ENCODE measurements around the gene USP46. TPM values are rescaled to one million over a fixed set of nuclear protein-coding genes. Genes with fewer than 3 reads are reported as not detected.

The USP46 gene
- total and polyA plus RNA-seq, 2 experiments from 2014 or later, result 17.8 to 34.0 TPM

GRCh38 chr4:52574036-52574435 lies 85.1 kb downstream of the USP46 start:
- Histone ChIP-seq H3K4me3 (no peak overlapping the region), H3K27me3 (no peaks in the 10 kb centered on the region), H3K9me2 (replicated peaks; ENCODE audit: insufficient read depth) (no peaks in the 10 kb centered on the region), H2AFZ (no peak overlapping the region), H3K4me2 (no peak overlapping the region), H3K4me1 (ENCODE audit: insufficient read depth) (no peaks in the 10 kb centered on the region), H3K79me2 (no peaks in the 10 kb centered on the region), H3K36me3 (replicated peaks; ENCODE audit: insufficient read depth, low read depth) (no peaks in the 10 kb centered on the region), H4K20me1 (ENCODE audit: insufficient read depth, poor library complexity, severe bottlenecking) (no peaks in the 10 kb centered on the region), H3K27ac (no peak overlapping the region), H3K9me3 (ENCODE audit: low read depth) (no peaks in the 10 kb centered on the region)
- 40% methylated on average over 5 of the region's 5 CpGs for WGBS (ENCODE audit: low lambda C conversion rate, missing lambda C conversion rate)
- TF ChIP-seq EZH2 (IDR thresholded peaks at IDR 0.05; ENCODE audit: borderline replicate concordance) (no peak), EZH2phosphoT487 (IDR thresholded peaks at IDR 0.05; ENCODE audit: low read depth, severe bottlenecking, unreplicated experiment) (no peak), CTCF (IDR thresholded peaks at IDR 0.05; ENCODE audit: poor library complexity) (no peak)
- DNase-seq (ENCODE audit: low spot score), result no peak

GRCh38 chr4:52573551-52573950 lies 85.5 kb downstream of the USP46 start:
- H3K4me3 ChIP-seq, result no peak overlapping the region
- H3K27ac ChIP-seq, result no peak overlapping the region
- H3K4me1 ChIP-seq (ENCODE audit: insufficient read depth), result no peaks in the 10 kb centered on the region
- DNase-seq (ENCODE audit: low spot score), result no peak
- TF ChIP-seq EZH2phosphoT487 (IDR thresholded peaks at IDR 0.05; ENCODE audit: low read depth, severe bottlenecking, unreplicated experiment) (no peak), EZH2 (IDR thresholded peaks at IDR 0.05; ENCODE audit: borderline replicate concordance) (no peak), CTCF (IDR thresholded peaks at IDR 0.05; ENCODE audit: poor library complexity) (no peak)
- H3K4me2 ChIP-seq, result no peak overlapping the region
- H2AFZ ChIP-seq, result no peak overlapping the region
- no peaks in the 10 kb centered on the region for H4K20me1 ChIP-seq (ENCODE audit: insufficient read depth, poor library complexity, severe bottlenecking)
- WGBS (ENCODE audit: low lambda C conversion rate, missing lambda C conversion rate), result 94% methylated on average over 1 of the region's 1 CpG
- H3K36me3 ChIP-seq (replicated peaks; ENCODE audit: insufficient read depth, low read depth), result no peaks in the 10 kb centered on the region
- H3K9me3 ChIP-seq (ENCODE audit: low read depth), result no peaks in the 10 kb centered on the region
- no peaks in the 10 kb centered on the region for H3K27me3 ChIP-seq
- H3K9me2 ChIP-seq (replicated peaks; ENCODE audit: insufficient read depth), result no peaks in the 10 kb centered on the region
- no peaks in the 10 kb centered on the region for H3K79me2 ChIP-seq

GRCh38 chr4:52572936-52573485 lies 86.1 kb downstream of the USP46 start:
- TF ChIP-seq EZH2phosphoT487 (IDR thresholded peaks at IDR 0.05; ENCODE audit: low read depth, severe bottlenecking, unreplicated experiment) (no peak), EZH2 (IDR thresholded peaks at IDR 0.05; ENCODE audit: borderline replicate concordance) (no peak), CTCF (IDR thresholded peaks at IDR 0.05; ENCODE audit: poor library complexity) (no peak)
- Histone ChIP-seq H3K9me2 (replicated peaks; ENCODE audit: insufficient read depth) (no peaks in the 10 kb centered on the region), H3K4me3 (no peak overlapping the region), H3K4me1 (ENCODE audit: insufficient read depth) (no peaks in the 10 kb centered on the region), H2AFZ (no peak overlapping the region), H3K27ac (no peak overlapping the region), H3K36me3 (replicated peaks; ENCODE audit: insufficient read depth, low read depth) (no peaks in the 10 kb centered on the region), H3K9me3 (ENCODE audit: low read depth) (no peaks in the 10 kb centered on the region), H3K27me3 (no peaks in the 10 kb centered on the region), H3K79me2 (no peaks in the 10 kb centered on the region), H3K4me2 (no peak overlapping the region), H4K20me1 (ENCODE audit: insufficient read depth, poor library complexity, severe bottlenecking) (no peaks in the 10 kb centered on the region)
- 89% methylated on average over 6 of the region's 6 CpGs for WGBS (ENCODE audit: low lambda C conversion rate, missing lambda C conversion rate)
- no peak for DNase-seq (ENCODE audit: low spot score)

Data from hepatocyte (in vitro differentiated cells).